ENCODE measurements around the gene C7orf57.

C7orf57 gene

GRCh38 chr7:48099781-48100180 is 64.4 kb downstream of the C7orf57 start:
- H3K9me3 ChIP-seq (ENCODE audit: low read length) = no peaks in the 10 kb centered on the region
- no peaks in the 10 kb centered on the region for H3K9me2 ChIP-seq (ENCODE audit: low read depth, low read length)
- H3K79me2 ChIP-seq (ENCODE audit: insufficient read depth, low read length) = no peaks in the 10 kb centered on the region
- H3K4me3 ChIP-seq (ENCODE audit: low read depth, low read length, poor library complexity, severe bottlenecking) = no peak overlapping the region
- no peak overlapping the region for H2AFZ ChIP-seq (ENCODE audit: low read length)
- no peaks in the 10 kb centered on the region for H3K4me1 ChIP-seq (ENCODE audit: insufficient read depth, low read length, severe bottlenecking)
- peaks cover 17% of the 10 kb centered on the region for H3K36me3 ChIP-seq (ENCODE audit: insufficient read depth, low read length)
- no peaks in the 10 kb centered on the region for H3K27me3 ChIP-seq (ENCODE audit: insufficient read depth, low read length)
- H3K27ac ChIP-seq (ENCODE audit: low read depth, low read length, poor library complexity, severe bottlenecking) = no peak overlapping the region
- H3F3A ChIP-seq (ENCODE audit: insufficient read depth, low read length) = no peaks in the 10 kb centered on the region
- H3K9ac ChIP-seq (ENCODE audit: low read length) = no peak overlapping the region
- H3K4me2 ChIP-seq (ENCODE audit: low read length) = no peak overlapping the region
- no peaks in the 10 kb centered on the region for H4K20me1 ChIP-seq (ENCODE audit: insufficient read depth, low read length)
- no peak for TF ChIP-seq EZH2 (IDR thresholded peaks at IDR 0.05; ENCODE audit: borderline replicate concordance, low read length)
- TF ChIP-seq CTCF (IDR thresholded peaks at IDR 0.05; ENCODE audit: low read length) = no peak

GRCh38 chr7:48101352-48101751 is 66.0 kb downstream of the C7orf57 start:
- no peak overlapping the region for H3K4me3 ChIP-seq (ENCODE audit: low read depth, low read length, poor library complexity, severe bottlenecking)
- H3K36me3 ChIP-seq (ENCODE audit: insufficient read depth, low read length) = peaks cover 17% of the 10 kb centered on the region
- H3K27ac ChIP-seq (ENCODE audit: low read depth, low read length, poor library complexity, severe bottlenecking) = no peak overlapping the region
- H3K4me2 ChIP-seq (ENCODE audit: low read length) = no peak overlapping the region
- H3K9me3 ChIP-seq (ENCODE audit: low read length) = no peaks in the 10 kb centered on the region
- no peaks in the 10 kb centered on the region for H4K20me1 ChIP-seq (ENCODE audit: insufficient read depth, low read length)
- H3K9ac ChIP-seq (ENCODE audit: low read length) = no peak overlapping the region
- H3K27me3 ChIP-seq (ENCODE audit: insufficient read depth, low read length) = no peaks in the 10 kb centered on the region
- no peak overlapping the region for H2AFZ ChIP-seq (ENCODE audit: low read length)
- no peaks in the 10 kb centered on the region for H3F3A ChIP-seq (ENCODE audit: insufficient read depth, low read length)
- H3K9me2 ChIP-seq (ENCODE audit: low read depth, low read length) = no peaks in the 10 kb centered on the region
- no peaks in the 10 kb centered on the region for H3K4me1 ChIP-seq (ENCODE audit: insufficient read depth, low read length, severe bottlenecking)
- TF ChIP-seq EZH2 (IDR thresholded peaks at IDR 0.05; ENCODE audit: borderline replicate concordance, low read length) (no peak), CTCF (IDR thresholded peaks at IDR 0.05; ENCODE audit: low read length) (no peak)
- H3K79me2 ChIP-seq (ENCODE audit: insufficient read depth, low read length) = no peaks in the 10 kb centered on the region

GRCh38 chr7:48101968-48102367 is 66.6 kb downstream of the C7orf57 start:
- no peak overlapping the region for H2AFZ ChIP-seq (ENCODE audit: low read length)
- H3K27ac ChIP-seq (ENCODE audit: low read depth, low read length, poor library complexity, severe bottlenecking) = no peak overlapping the region
- TF ChIP-seq EZH2 (IDR thresholded peaks at IDR 0.05; ENCODE audit: borderline replicate concordance, low read length) (no peak), CTCF (IDR thresholded peaks at IDR 0.05; ENCODE audit: low read length) (peak; percentile 62)
- H3K9me3 ChIP-seq (ENCODE audit: low read length) = no peaks in the 10 kb centered on the region
- H3K27me3 ChIP-seq (ENCODE audit: insufficient read depth, low read length) = no peaks in the 10 kb centered on the region
- no peaks in the 10 kb centered on the region for H4K20me1 ChIP-seq (ENCODE audit: insufficient read depth, low read length)
- H3K79me2 ChIP-seq (ENCODE audit: insufficient read depth, low read length) = no peaks in the 10 kb centered on the region
- H3K4me3 ChIP-seq (ENCODE audit: low read depth, low read length, poor library complexity, severe bottlenecking) = no peak overlapping the region
- H3K4me2 ChIP-seq (ENCODE audit: low read length) = no peak overlapping the region
- no peaks in the 10 kb centered on the region for H3F3A ChIP-seq (ENCODE audit: insufficient read depth, low read length)
- H3K9me2 ChIP-seq (ENCODE audit: low read depth, low read length) = no peaks in the 10 kb centered on the region
- H3K9ac ChIP-seq (ENCODE audit: low read length) = no peak overlapping the region
- H3K36me3 ChIP-seq (ENCODE audit: insufficient read depth, low read length) = peaks cover 20% of the 10 kb centered on the region
- H3K4me1 ChIP-seq (ENCODE audit: insufficient read depth, low read length, severe bottlenecking) = no peaks in the 10 kb centered on the region
